Measurements from ENCODE around the gene NUAK1. TPM values are rescaled to one million over a fixed set of nuclear protein-coding genes. Genes with fewer than 3 reads are reported as not detected.

The NUAK1 gene
- 5.0 and 23.8 TPM in 2 replicates for total RNA-seq

DNA sequence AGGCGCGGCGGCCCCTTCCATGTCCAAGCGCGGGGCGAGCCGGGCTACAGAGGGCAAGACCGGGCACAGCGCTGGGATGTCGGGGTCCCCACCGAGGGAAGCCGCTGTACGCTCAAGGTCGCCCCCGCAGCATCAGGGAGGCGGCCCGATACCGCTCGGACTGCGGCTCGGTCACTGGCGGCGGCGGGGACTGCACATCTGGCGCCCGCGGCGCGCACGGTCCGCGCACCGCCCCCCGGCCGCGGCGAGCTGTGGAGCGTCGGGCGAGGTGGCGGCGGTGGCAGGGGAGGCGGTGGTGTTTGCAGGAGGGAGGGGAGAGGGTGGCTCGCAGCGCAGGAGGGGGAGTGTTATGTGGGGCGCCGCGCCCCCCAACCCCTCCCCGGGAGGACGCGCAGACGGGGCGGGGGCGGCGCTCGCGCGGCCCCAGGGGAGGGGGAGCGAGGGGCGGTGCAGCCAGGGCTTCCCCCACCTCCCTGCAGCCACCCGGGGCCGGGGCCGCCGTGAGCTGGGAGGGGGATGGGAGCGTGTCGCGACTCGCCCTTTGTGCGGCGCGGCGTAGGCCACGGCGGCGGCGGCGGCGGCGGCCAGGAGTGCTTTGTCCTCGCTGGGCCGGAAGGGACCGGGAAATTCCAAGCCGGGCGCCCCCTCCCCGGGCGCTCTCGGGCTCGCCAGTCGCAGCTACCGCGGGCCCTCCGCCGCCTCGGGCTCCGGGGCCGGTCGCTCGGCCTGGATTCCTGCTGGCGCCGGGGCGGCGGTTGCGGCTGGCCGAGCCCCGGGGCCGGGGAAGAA is at the start of gene NUAK1:
TSS of gene NUAK1 (minus strand) at position 322 of the 789 bp plus-strand sequence. CDS start at position 21, 301 bp downstream.

Other genes starting within 250 kb of the NUAK1 start
- 182 and 336 TPM in 2 replicates for gene CKAP4, start 109.1 kb upstream of the NUAK1 start, total RNA-seq
- 12.4 and 25.3 TPM in 2 replicates for gene TCP11L2, start 163.8 kb upstream of the NUAK1 start, total RNA-seq
- gene POLR3B, start 218.8 kb upstream of the NUAK1 start, total RNA-seq: 5.2 and 9.7 TPM in 2 replicates

Measured in epithelial cell of alveolus of lung (primary cell).